ENCODE data around the gene COX14.

COX14 gene

DNA sequence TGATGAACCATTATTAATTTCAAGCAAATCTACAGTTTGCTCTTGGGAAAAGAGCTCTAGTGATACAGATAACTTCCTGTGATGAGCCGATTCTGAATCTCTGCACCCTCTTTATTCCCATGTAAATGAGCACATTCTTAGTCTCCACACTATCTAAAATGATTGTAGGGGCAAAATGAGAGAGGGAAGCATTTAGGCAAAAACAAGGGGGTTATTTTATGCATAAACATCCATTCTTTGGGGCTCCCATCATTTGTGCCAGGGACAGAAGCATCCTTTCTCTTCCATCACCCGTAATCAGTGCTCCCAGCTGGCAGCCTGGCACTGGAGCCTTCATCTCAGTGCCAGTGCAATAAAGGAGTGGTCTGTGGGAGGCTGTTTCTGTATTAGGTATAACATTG is 9.9 kb upstream of the COX14 start:
- peaks cover 53% of the 10 kb centered on the region for H3K36me3 ChIP-seq (ENCODE audit: control insufficient read depth, insufficient read depth, low read length)
- WGBS, 2 experiments (ENCODE audit: insufficient coverage in 2 of 2), result no CpG with 5 or more reads among the region's 2 CpGs
- no peak overlapping the region for H3K27ac ChIP-seq (ENCODE audit: low read depth, low read length, severe bottlenecking)
- no peak overlapping the region for H3K4me3 ChIP-seq (ENCODE audit: extremely low read depth, insufficient read depth, low read length, poor library complexity, severe bottlenecking)
- peaks cover 6% of the 10 kb centered on the region for H3K4me1 ChIP-seq (ENCODE audit: control insufficient read depth, insufficient read depth, low read length, poor library complexity, severe bottlenecking)
- H3K9me3 ChIP-seq (ENCODE audit: control insufficient read depth, low read length), result no peaks in the 10 kb centered on the region

DNA sequence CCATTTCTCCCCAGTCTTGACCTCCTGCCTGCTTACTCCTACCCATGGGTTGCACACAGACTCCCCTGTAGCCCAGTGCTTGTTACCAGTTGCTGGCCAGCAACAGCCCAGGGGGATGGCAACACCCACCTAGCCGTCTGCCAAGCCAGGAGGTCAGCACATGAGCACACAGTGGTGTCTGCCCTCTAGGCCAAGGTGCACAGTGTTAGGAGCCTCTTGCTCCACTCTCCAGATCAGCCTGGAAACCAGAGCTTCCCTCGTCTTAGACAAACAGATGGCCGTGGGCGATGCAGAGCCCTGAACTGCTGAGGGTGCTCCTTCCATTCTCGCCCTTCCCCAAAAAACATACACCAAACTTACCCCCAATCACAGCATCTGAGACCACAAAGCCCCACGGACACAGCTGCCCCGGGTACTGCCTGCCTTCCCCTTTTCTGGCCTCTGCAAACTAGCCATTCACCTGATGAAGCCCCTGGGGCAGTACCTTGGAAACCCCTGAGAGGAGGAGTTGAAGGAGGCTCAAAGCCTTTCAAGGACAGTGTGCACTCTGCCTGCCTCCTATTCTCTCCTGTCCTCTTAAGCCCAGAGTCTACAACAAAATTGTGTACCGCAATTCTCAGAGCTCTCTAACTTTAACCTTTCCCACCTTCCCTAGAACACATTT is 9.3 kb upstream of the COX14 start:
- Histone ChIP-seq H3K36me3 (ENCODE audit: control insufficient read depth, insufficient read depth, low read length) (peaks cover 46% of the 10 kb centered on the region), H3K4me1 (ENCODE audit: control insufficient read depth, insufficient read depth, low read length, poor library complexity, severe bottlenecking) (peaks cover 6% of the 10 kb centered on the region), H3K9me3 (ENCODE audit: control insufficient read depth, low read length) (no peaks in the 10 kb centered on the region), H3K4me3 (ENCODE audit: extremely low read depth, insufficient read depth, low read length, poor library complexity, severe bottlenecking) (no peak overlapping the region), H3K27ac (ENCODE audit: low read depth, low read length, severe bottlenecking) (no peak overlapping the region)
- 98% methylated on average over 5 to 7 of the region's 8 CpGs for WGBS, 2 experiments (ENCODE audit: insufficient coverage in 2 of 2)

DNA sequence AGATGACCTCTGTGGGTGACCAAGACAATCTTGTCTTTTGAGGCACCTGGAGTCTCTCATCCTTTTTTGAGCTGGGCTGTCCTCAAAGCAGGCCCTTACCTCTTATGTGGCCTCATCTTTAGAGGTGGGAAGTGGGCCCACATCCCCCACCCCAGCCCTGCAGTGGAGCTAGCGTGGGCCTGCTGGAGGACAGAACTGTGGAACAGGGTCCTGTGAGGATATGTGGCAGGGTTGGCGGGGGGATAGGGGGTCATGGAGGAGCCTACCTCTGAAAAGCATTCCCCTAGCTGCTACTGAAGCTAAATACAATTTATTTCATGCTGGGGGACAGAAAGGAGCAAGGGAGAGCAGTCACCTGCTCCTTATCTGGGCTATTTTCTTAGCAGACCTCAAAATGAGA is 8.7 kb upstream of the COX14 start:
- Histone ChIP-seq H3K4me3 (ENCODE audit: extremely low read depth, insufficient read depth, low read length, poor library complexity, severe bottlenecking) (no peak overlapping the region), H3K27ac (ENCODE audit: low read depth, low read length, severe bottlenecking) (no peak overlapping the region), H3K9me3 (ENCODE audit: control insufficient read depth, low read length) (no peaks in the 10 kb centered on the region), H3K36me3 (ENCODE audit: control insufficient read depth, insufficient read depth, low read length) (peaks cover 41% of the 10 kb centered on the region), H3K4me1 (ENCODE audit: control insufficient read depth, insufficient read depth, low read length, poor library complexity, severe bottlenecking) (peaks cover 6% of the 10 kb centered on the region)
- WGBS, 2 experiments (ENCODE audit: insufficient coverage in 2 of 2), result no CpG with 5 or more reads among the region's 2 CpGs

DNA sequence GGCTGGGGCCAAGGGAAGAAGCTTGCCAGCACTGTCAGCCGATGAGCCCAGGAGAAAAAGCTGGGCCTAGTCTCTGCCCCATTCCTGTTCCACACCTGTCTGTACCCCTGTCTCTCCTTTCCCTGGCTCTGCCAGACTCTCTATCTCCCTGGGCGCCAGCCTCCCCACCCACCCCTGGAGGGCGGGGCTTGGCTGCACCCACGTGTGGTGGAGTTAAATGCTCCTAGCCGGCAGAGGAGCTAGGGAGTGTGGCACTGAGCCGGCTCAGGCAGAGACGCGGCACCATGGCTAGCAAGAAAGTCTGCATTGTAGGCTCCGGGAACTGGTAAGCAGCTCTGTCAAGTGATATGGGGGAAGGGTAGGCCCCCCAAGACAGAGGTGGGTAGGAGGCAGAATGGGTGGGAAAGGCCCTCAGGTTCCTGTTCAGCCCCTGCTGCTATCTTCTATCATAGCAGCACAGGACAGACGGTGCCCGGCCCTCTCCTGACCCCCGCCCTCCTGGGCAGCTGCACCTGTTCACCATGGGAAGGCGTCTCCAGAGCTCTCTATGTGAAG is 8.2 kb upstream of the COX14 start, which contains the start of gene GPD1:
GPD1 (plus strand) TSS at position 242 of the 555 bp plus-strand sequence; CDS start at position 285, 43 bp downstream.
- H3K4me3 ChIP-seq (ENCODE audit: extremely low read depth, insufficient read depth, low read length, poor library complexity, severe bottlenecking), result no peak within 1 kb of the TSS
- H3K4me1 ChIP-seq (ENCODE audit: control insufficient read depth, insufficient read depth, low read length, poor library complexity, severe bottlenecking), result peaks cover 6% of the 10 kb centered on the region
- no peak within 1 kb of the TSS for H3K27ac ChIP-seq (ENCODE audit: low read depth, low read length, severe bottlenecking)
- no peaks in the 10 kb centered on the region for H3K9me3 ChIP-seq (ENCODE audit: control insufficient read depth, low read length)
- 45 to 62% methylated on average over 6 to 8 of the region's 13 CpGs for whole genome bisulfite sequencing, 2 experiments (ENCODE audit: insufficient coverage in 2 of 2)
- H3K36me3 ChIP-seq (ENCODE audit: control insufficient read depth, insufficient read depth, low read length), result peaks cover 36% of the 10 kb centered on the region

DNA sequence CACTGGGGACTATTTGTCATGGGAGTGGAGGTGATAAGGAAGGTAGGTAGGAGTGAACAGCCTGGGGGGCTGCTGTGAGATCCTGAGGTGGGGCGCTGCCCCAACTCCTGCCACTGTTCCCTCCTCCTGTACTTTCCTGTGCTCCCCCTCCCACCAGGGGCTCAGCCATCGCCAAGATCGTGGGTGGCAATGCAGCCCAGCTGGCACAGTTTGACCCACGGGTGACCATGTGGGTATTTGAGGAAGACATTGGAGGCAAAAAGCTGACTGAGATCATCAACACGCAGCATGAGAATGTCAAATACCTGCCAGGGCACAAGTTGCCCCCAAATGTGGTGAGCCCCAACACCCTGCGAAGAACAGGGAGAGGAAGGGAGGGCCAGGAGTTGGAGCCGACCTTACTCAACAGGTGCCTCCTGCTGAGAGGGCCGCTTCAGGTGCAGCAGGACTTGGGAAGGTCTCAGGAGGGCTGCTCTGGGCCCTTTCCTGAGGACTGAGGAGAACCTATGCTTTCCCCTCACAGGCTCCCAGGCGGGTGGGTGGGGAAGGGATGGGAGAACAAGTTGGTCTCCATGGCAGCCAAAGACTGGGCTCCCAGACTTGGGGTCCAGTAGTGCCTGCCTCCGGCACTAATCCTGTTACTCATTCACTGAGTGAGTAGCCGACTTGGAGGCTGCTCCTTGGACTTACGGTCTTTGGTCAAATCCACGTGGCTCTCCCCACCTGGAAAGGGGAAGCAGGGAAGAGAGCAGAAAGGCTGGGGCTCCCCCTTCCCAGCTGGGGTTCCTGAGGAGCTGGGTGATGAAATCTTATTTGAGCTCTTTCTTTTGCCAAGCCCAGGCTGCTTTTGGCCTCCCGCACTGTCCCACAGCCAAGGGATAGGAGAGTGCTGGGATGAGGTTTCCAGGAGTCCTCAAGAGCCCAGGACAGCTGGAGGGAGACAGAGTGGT is 7.3 kb upstream of the COX14 start:
- Histone ChIP-seq H3K27ac (ENCODE audit: low read depth, low read length, severe bottlenecking) (no peak overlapping the region), H3K4me3 (ENCODE audit: extremely low read depth, insufficient read depth, low read length, poor library complexity, severe bottlenecking) (no peak overlapping the region), H3K4me1 (ENCODE audit: control insufficient read depth, insufficient read depth, low read length, poor library complexity, severe bottlenecking) (no peaks in the 10 kb centered on the region), H3K36me3 (ENCODE audit: control insufficient read depth, insufficient read depth, low read length) (peaks cover 27% of the 10 kb centered on the region), H3K9me3 (ENCODE audit: control insufficient read depth, low read length) (no peaks in the 10 kb centered on the region)
- 90 to 93% methylated on average over 8 to 10 of the region's 14 CpGs for WGBS, 2 experiments (ENCODE audit: insufficient coverage in 2 of 2)

DNA sequence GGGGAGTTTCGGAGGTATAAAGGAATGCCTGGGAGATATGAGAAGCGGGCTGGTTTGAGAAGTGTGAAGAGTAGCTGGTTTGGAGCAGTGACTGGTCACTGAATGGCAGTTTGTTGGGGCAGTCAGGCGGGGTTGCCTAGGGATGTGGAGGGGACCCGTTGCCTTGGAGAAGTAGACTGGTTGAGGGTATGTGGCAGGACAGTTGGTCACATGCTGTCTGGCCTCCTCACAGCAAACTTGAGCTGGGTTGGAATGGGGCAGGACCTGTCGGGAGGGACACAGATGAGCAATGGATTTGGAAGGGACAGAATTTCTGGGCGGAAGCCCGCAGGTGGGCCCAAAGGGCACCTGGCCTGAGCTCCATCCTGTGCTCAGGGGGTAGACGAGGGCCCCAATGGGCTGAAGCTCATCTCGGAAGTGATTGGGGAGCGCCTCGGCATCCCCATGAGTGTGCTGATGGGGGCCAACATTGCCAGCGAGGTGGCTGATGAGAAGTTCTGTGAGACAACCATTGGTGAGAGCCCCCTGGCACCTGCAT is 6.1 kb upstream of the COX14 start:
- H3K9me3 ChIP-seq (ENCODE audit: control insufficient read depth, low read length), result no peaks in the 10 kb centered on the region
- no peak overlapping the region for H3K27ac ChIP-seq (ENCODE audit: low read depth, low read length, severe bottlenecking)
- no peak overlapping the region for H3K4me3 ChIP-seq (ENCODE audit: extremely low read depth, insufficient read depth, low read length, poor library complexity, severe bottlenecking)
- H3K4me1 ChIP-seq (ENCODE audit: control insufficient read depth, insufficient read depth, low read length, poor library complexity, severe bottlenecking), result peaks cover 10% of the 10 kb centered on the region
- H3K36me3 ChIP-seq (ENCODE audit: control insufficient read depth, insufficient read depth, low read length), result peaks cover 14% of the 10 kb centered on the region
- 93 to 94% methylated on average over 11 of the region's 12 CpGs for WGBS, 2 experiments (ENCODE audit: insufficient coverage in 2 of 2)

DNA sequence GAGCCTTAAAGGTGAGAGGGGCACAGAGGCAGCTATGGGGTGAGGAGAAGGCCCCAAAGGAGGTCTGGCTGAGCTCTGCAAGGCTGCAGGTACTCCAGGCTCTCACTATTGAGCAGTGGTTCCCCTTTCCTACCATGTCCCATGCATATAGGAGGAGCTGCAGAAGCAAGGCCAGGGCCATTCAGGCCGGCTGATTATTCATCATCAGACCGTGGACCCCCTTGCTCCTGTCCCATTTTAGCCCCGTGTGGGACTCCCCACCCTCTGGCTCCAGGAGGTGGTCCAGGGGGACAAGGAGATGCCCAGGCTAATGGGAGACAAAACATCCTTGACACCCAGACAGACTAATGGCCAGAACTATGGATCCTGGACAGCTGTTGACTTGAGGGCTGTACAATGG is 5.1 kb upstream of the COX14 start:
- Histone ChIP-seq H3K36me3 (ENCODE audit: control insufficient read depth, insufficient read depth, low read length) (peaks cover 7% of the 10 kb centered on the region), H3K4me1 (ENCODE audit: control insufficient read depth, insufficient read depth, low read length, poor library complexity, severe bottlenecking) (peaks cover 15% of the 10 kb centered on the region), H3K9me3 (ENCODE audit: control insufficient read depth, low read length) (no peaks in the 10 kb centered on the region), H3K27ac (ENCODE audit: low read depth, low read length, severe bottlenecking) (no peak overlapping the region), H3K4me3 (ENCODE audit: extremely low read depth, insufficient read depth, low read length, poor library complexity, severe bottlenecking) (no peak overlapping the region)
- WGBS, 2 experiments (ENCODE audit: insufficient coverage in 2 of 2), result 92 to 94% methylated on average over 2 to 3 of the region's 3 CpGs

DNA sequence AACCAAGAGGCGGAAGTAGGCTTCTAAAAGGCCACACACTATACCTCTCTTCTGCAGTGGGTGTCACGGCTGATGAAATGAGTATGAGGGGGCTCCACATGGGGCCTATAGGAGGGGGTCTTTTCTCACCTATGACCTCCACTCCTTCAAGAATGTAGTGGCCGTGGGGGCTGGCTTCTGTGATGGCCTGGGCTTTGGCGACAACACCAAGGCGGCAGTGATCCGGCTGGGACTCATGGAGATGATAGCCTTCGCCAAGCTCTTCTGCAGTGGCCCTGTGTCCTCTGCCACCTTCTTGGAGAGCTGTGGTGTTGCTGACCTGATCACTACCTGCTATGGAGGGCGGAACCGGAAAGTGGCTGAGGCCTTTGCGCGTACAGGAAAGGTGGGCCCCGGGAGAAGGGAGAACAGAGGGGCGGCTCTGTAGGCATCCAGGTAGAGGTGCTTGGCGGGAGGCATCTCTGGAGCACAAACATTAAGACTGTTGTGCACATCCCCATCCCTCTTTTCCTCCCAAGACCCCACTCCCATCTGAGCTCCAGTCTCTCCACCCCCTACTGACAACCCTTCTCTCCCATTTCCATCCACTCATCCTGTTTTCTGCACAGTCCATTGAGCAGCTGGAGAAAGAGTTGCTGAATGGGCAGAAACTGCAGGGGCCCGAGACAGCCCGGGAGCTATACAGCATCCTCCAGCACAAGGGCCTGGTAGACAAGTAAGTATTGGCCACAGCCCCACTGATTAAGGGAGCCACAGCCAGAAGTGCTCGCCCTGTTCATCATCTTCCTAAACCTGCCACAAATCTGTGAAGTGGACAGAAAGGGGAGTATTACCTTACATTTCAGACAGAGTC is 4.4 kb upstream of the COX14 start:
- Histone ChIP-seq H3K4me1 (ENCODE audit: control insufficient read depth, insufficient read depth, low read length, poor library complexity, severe bottlenecking) (peaks cover 15% of the 10 kb centered on the region), H3K4me3 (ENCODE audit: extremely low read depth, insufficient read depth, low read length, poor library complexity, severe bottlenecking) (no peak overlapping the region), H3K27ac (ENCODE audit: low read depth, low read length, severe bottlenecking) (no peak overlapping the region), H3K9me3 (ENCODE audit: control insufficient read depth, low read length) (no peaks in the 10 kb centered on the region), H3K36me3 (ENCODE audit: control insufficient read depth, insufficient read depth, low read length) (no peaks in the 10 kb centered on the region)
- WGBS, 2 experiments (ENCODE audit: insufficient coverage in 2 of 2), result 94 to 95% methylated on average over 13 to 14 of the region's 17 CpGs

DNA sequence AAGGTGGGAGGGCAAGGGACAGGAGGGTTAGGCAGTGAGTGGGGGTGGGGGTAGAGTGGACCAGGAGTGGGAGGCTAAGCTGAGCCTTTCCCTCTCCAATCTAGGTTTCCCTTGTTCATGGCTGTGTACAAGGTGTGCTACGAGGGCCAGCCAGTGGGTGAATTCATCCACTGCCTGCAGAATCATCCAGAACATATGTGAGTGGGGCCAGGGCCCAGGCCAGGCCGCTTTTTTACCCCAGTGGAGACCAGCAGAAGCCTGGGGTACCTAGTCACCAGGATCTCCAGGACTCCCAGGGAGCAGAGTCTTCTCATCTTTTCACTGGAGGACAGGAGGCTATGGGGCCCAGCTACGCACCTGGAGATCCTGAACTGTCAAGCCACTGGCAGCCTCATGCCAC is 2.7 kb upstream of the COX14 start:
- WGBS, 2 experiments (ENCODE audit: insufficient coverage in 2 of 2), result 94 to 100% methylated on average over 3 of the region's 3 CpGs
- Histone ChIP-seq H3K27ac (ENCODE audit: low read depth, low read length, severe bottlenecking) (no peak overlapping the region), H3K36me3 (ENCODE audit: control insufficient read depth, insufficient read depth, low read length) (no peaks in the 10 kb centered on the region), H3K9me3 (ENCODE audit: control insufficient read depth, low read length) (no peaks in the 10 kb centered on the region), H3K4me3 (ENCODE audit: extremely low read depth, insufficient read depth, low read length, poor library complexity, severe bottlenecking) (no peak overlapping the region), H3K4me1 (ENCODE audit: control insufficient read depth, insufficient read depth, low read length, poor library complexity, severe bottlenecking) (peaks cover 15% of the 10 kb centered on the region)

Data from mesodermal cell (in vitro differentiated cells).